Right lobe of liver (tissue), 6 donors: ENCODE data around the gene TBPL1. TPM values are rescaled to one million over a fixed set of nuclear protein-coding genes. Genes with fewer than 3 reads are reported as not detected.

ENCODE experiments used
- ATAC-seq, 4 donors: fragments of 200-7000 bp; cut with Tn5 transposase; one replicate each; pipeline ENCODE4 v1.9.1; 2020; ENCODE audit warnings: mild to moderate bottlenecking in 4 of 4, moderate library complexity in 4 of 4
- DNase-seq, 3 donors: peaks; one replicate each; pipeline ENCODE4 v3.0.0-alpha.2; 2020
- H3K27ac ChIP-seq, 3 donors: fragments of 200-600 bp; one replicate each; pipeline ENCODE4 v1.8.0; 2022
- H3K27me3 ChIP-seq, 2 donors: fragments of 200-600 bp; one replicate each; pipeline ENCODE4 v1.8.0; 2022
- H3K36me3 ChIP-seq, 4 donors: fragments of 200-600 bp; sonication (generic) in 1 of 4; one replicate each; pipeline versions ENCODE4 v1.5.1 to v1.8.0; 2017 to 2022; ENCODE audit warnings: control low read depth in 1 of 4
- H3K4me1 ChIP-seq, 4 donors: fragments of 200-600 bp; sonication (generic) in 1 of 4; one replicate each; pipeline versions ENCODE4 v1.5.1 to v1.8.0; 2017 to 2022; ENCODE audit warnings: control low read depth in 1 of 4
- H3K4me3 ChIP-seq, 3 donors: fragments of 200-600 bp; one replicate each; pipeline ENCODE4 v1.8.0; 2022
- H3K9me3 ChIP-seq, 4 donors: fragments of 200-600 bp; sonication (generic) in 1 of 4; one replicate each; pipeline versions ENCODE4 v1.5.1 to v1.8.0; 2017 to 2022; ENCODE audit warnings: control low read depth in 1 of 4
- POLR2A ChIP-seq: fragments of 450-650 bp; IDR thresholded peaks from one replicate; pipeline ENCODE4 v1.6.1; 2017; ENCODE audit warnings: antibody characterized with exemption, mild to moderate bottlenecking
- WGBS: methylation state at CpG from one replicate; pipeline ENCODE4 v1.1.6; 2018; ENCODE audit warnings: low coverage, low lambda C conversion rate; ENCODE audit not compliant: insufficient coverage; ENCODE audit errors: missing lambda C conversion rate; 5-methylcytosine and 5-hydroxymethylcytosine counted together
- intact Hi-C, 2 donors: fragments of 100-400 bp; cut with DNase I; formaldehyde crosslinking; loops; one replicate each; pipeline versions ENCODE4 v1.11.2 to v1.14.1; 2022
- small RNA-seq, 2 experiments: library from RNA; depleted of rRNA; stranded (forward); fragments of <200 nt; gene quantifications; one replicate each; pipeline ENCODE3, GENCODE V24; 2016
- total RNA-seq, 6 experiments: library from RNA; depleted of rRNA in 2 of 6; stranded (reverse); fragments of >200 nt in 2 of 6; fragmentation: NEBNext Ultra II Directional in 3 of 6; extraction: Animal tissue kit (Norgen Biotek cat#: 25700) in 3 of 6; gene quantifications; one replicate each; pipeline versions ENCODE4 v1.1.0 to v1.2.4, GENCODE V29; 2016 to 2023
- TF ChIP-seq, protein P1 (sequence below), 4 donors: fragments of 200-600 bp in 3 of 4; fragments of 450-650 bp in 1 of 4; IDR thresholded peaks; one replicate each; pipeline versions ENCODE4 v1.5.1 to v1.8.0; 2016 to 2022; ENCODE audit warnings: antibody characterized with exemption in 4 of 4, mild to moderate bottlenecking in 2 of 4
- donor health status: DM: no; HTN: yes; CAD: no.
- donor health status: DM: no; HTN: no; CAD: no.
- donor health status: DM: no; HTN: no; CAD: no.
- donor health status: DM: no; HTN: yes; CAD: no.
- donor health status: DM: no; HTN: yes; CAD: no.

Gene TBPL1
- total RNA-seq, 6 experiments from 2014 or later = 6.0 to 11.5 (median 9.4) TPM

DNA sequence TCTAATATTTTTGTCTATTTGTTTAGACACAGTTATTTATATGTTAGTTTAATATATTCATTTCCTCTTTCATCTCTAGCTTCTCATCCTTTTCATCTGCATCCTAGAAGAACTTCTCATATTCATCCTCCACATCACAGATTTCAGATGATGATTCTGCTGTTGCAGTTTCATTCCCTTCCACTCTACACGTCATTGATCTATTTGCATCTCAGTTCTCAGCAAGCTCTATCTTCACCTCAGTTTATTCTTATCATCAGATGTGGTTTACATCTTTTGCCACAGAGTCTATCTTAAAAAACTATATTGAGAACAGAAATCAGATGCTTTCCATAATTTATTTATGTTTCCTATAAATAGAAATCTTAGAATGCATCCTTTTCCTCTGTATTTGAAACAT is 86.1 kb downstream of the TBPL1 start:
- DNase-seq = no peak
- H3K4me1 ChIP-seq = peaks cover 0 to 4% (median 0%) of the 10 kb centered on the region in 4 donors
- intact Hi-C loops = no loop called here
- no peaks in the 10 kb centered on the region for H3K9me3 ChIP-seq
- H3K36me3 ChIP-seq = no peaks in the 10 kb centered on the region
- H3K4me3 ChIP-seq = no peak overlapping the region
- TF ChIP-seq POLR2A = no peak
- TF ChIP-seq, protein P1, sequence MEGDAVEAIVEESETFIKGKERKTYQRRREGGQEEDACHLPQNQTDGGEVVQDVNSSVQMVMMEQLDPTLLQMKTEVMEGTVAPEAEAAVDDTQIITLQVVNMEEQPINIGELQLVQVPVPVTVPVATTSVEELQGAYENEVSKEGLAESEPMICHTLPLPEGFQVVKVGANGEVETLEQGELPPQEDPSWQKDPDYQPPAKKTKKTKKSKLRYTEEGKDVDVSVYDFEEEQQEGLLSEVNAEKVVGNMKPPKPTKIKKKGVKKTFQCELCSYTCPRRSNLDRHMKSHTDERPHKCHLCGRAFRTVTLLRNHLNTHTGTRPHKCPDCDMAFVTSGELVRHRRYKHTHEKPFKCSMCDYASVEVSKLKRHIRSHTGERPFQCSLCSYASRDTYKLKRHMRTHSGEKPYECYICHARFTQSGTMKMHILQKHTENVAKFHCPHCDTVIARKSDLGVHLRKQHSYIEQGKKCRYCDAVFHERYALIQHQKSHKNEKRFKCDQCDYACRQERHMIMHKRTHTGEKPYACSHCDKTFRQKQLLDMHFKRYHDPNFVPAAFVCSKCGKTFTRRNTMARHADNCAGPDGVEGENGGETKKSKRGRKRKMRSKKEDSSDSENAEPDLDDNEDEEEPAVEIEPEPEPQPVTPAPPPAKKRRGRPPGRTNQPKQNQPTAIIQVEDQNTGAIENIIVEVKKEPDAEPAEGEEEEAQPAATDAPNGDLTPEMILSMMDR (IDR thresholded peaks at IDR 0.05) = no peak
- 70% methylated on average over 1 of the region's 1 CpG for WGBS
- H3K27ac ChIP-seq = no peak overlapping the region
- ATAC-seq = no peak
- no peaks in the 10 kb centered on the region for H3K27me3 ChIP-seq

Small RNAs within 50 kb of the gene (small RNA-seq; reads per million reads assigned to genes)
- gene AL449363.1 = 0 reads per million in 2 experiments

Other genes with a start within 250 kb of the TBPL1 start
- gene TCF21, start 64.1 kb upstream of the TBPL1 start, total RNA-seq = 1 to 10 TPM in 3 of 6 experiments, under 1 TPM in 3; 0.46 to 1.5 (median 0.99) TPM
- gene SLC2A12, start 99.4 kb downstream of the TBPL1 start, total RNA-seq = 1 to 10 TPM in 2 of 6 experiments, under 1 TPM in 4; 0.49 to 9.1 (median 0.68) TPM